Esophagus squamous epithelium (tissue), 4 donors: ENCODE measurements around the gene KIF6.

Experiments
- CTCF ChIP-seq, 6 experiments: fragments of 450-650 bp in 4 of 6; fragments of 200-600 bp in 2 of 6; sonication (generic) in 2 of 6; IDR thresholded peaks; one replicate each; pipeline ENCODE4 v1.5.1; 2016 to 2019; ENCODE audit warnings: antibody characterized with exemption in 6 of 6, mild to moderate bottlenecking in 4 of 6, moderate library complexity in 4 of 6
- POLR2A ChIP-seq, 4 donors: fragments of 450-650 bp; IDR thresholded peaks; one replicate each; pipeline ENCODE4 v1.6.1; 2017; ENCODE audit warnings: antibody characterized with exemption in 4 of 4, mild to moderate bottlenecking in 4 of 4, moderate library complexity in 3 of 4

- TF ChIP-seq CTCF (IDR thresholded peaks at IDR 0.05), result no peak
- no peak for TF ChIP-seq POLR2A (IDR thresholded peaks at IDR 0.05)
These were observed 82.9 kb downstream of the KIF6 start for GRCh38 chr6:39642270-39642669.
